ENCODE results near the gene MON1A.
A peak's percentile ranks its signal among the peaks of the same experiment; 100 is the strongest.
"Not testable (repeated sequence)": the region's sequence is repeated elsewhere in the genome, so short reads cannot be mapped to it uniquely, and the experiment has no call there.

Gene MON1A

DNA sequence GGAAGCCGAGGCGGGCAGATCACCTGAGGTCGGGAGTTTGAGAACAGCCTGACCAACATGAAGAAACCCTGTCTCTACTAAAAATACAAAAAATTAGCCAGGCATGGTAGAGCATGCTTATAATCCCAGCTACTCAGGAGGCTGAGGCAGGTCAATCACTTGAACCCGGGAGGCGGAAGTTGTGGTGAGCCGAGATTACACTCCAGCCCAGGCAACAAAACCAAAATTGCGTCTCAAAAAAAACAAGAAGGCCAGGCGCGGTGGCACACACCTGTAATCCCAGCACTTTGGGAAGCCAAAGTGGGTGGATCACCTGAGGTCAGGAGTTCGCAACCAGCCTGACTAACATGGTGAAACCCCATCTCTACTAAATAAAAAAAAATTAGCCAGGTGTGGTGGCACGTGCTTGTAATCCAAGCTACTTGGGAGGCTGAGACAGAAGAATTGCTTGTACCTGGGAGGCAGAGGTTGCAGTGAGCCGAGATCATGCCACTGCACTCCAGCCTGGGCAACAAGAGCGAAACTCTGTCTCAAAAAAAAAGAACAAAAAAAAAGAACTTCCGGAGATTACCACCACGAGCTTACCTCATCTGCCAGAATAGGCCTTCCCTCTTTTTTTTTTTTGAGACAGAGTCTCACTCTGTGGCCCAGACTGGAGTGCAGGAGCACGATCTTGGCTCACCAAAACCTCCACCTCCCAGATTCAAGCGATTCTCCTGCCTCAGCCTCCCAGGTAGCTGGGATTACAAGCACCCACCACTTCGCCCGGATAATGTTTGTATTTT lies 11.6 kb downstream of the MON1A start:
- not testable (repeated sequence) for H3K9me3 ChIP-seq (ENCODE audit: insufficient read depth, low read depth, low read length); H3K27me3 ChIP-seq (ENCODE audit: insufficient read depth, low read length); H3K4me1 ChIP-seq (ENCODE audit: insufficient read depth, low read length); H3K9ac ChIP-seq (ENCODE audit: low read depth, low read length); H3K27ac ChIP-seq (ENCODE audit: low read depth, low read length); H3K4me3 ChIP-seq (ENCODE audit: low read length); H3K36me3 ChIP-seq (ENCODE audit: insufficient read depth, low read length)
- 94% methylated on average over 18 of the region's 19 CpGs for WGBS

DNA sequence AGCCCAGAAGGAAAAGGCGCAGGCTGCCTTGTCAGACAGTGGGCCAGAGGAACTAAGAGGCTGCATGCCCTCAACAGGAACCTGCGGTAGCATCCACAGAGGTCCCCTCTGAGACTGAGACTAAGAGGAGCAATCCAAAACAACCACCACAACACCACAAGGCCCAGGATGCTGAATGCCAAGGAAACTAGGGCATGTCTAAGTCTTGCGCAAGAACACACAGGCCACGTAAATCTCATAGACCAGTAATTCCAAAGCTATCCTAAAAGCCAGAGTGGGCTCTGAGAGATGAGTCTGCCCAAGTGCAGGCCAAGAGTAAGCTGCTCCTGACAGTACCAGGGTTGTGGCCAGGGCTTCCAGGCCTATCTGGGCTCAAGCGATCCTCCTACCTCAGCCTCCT lies 12.9 kb downstream of the MON1A start:
- Histone ChIP-seq H3K36me3 (ENCODE audit: insufficient read depth, low read length) (no peaks in the 10 kb centered on the region), H3K9ac (ENCODE audit: low read depth, low read length) (no peak overlapping the region), H3K4me3 (ENCODE audit: low read length) (no peak overlapping the region), H3K27me3 (ENCODE audit: insufficient read depth, low read length) (no peaks in the 10 kb centered on the region), H3K27ac (ENCODE audit: low read depth, low read length) (no peak overlapping the region), H3K9me3 (ENCODE audit: insufficient read depth, low read depth, low read length) (no peaks in the 10 kb centered on the region), H3K4me1 (ENCODE audit: insufficient read depth, low read length) (no peaks in the 10 kb centered on the region)
- WGBS, result 98% methylated on average over 5 of the region's 5 CpGs

DNA sequence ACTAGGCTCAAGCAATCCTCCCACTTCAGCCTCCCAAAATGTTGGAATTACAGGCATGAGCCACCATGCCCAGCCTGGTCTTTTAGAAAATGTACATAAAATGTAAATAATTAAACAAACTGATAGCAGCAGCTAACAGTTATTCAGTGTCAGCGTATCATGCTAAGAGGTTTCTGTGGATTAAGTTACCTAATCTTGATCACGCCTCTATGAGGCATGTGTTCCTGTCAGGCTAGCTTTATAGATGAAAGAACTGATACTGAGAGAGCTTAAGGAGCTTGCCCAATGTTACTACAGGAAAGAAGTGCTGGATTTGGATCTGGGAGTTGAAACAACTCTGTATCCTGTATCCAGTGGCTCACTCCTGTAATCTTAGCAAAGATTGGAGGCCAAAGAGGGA lies 14.7 kb downstream of the MON1A start:
- Histone ChIP-seq H3K4me1 (ENCODE audit: insufficient read depth, low read length) (peaks cover 6% of the 10 kb centered on the region), H3K9me3 (ENCODE audit: insufficient read depth, low read depth, low read length) (no peaks in the 10 kb centered on the region), H3K36me3 (ENCODE audit: insufficient read depth, low read length) (no peaks in the 10 kb centered on the region), H3K4me3 (ENCODE audit: low read length) (no peak overlapping the region), H3K27me3 (ENCODE audit: insufficient read depth, low read length) (peaks cover under 1% of the 10 kb centered on the region; the same call in 1 of the 2 replicates), H3K9ac (ENCODE audit: low read depth, low read length) (no peak overlapping the region), H3K27ac (ENCODE audit: low read depth, low read length) (no peak overlapping the region)
- WGBS, result 94% methylated on average over 2 of the region's 2 CpGs

DNA sequence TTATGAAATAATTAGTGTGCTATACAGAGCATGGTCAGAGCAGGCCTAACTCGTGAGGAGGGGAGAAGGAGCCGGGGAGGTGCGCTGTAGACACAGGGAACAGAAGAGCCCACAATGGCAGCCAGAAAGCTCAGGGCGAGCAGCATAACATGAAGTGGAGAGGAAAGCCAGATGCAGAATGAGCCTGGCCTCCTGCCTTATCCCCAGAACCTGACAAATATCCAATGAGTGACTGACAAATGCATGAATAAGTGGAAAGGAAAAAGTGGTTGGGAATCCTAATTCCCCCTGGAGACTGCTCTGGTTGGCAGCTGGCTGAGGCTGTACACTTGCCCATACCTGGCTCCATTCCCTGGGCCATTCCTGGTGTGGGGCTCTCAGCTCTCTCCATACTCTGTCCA lies 16.7 kb downstream of the MON1A start:
- Histone ChIP-seq H3K4me3 (ENCODE audit: low read length) (no peak overlapping the region), H3K27me3 (ENCODE audit: insufficient read depth, low read length) (peaks cover 8% of the 10 kb centered on the region; the same call in 1 of the 2 replicates), H3K9ac (ENCODE audit: low read depth, low read length) (no peak overlapping the region), H3K36me3 (ENCODE audit: insufficient read depth, low read length) (no peaks in the 10 kb centered on the region), H3K9me3 (ENCODE audit: insufficient read depth, low read depth, low read length) (no peaks in the 10 kb centered on the region), H3K27ac (ENCODE audit: low read depth, low read length) (no peak overlapping the region), H3K4me1 (ENCODE audit: insufficient read depth, low read length) (peaks cover 12% of the 10 kb centered on the region)
- WGBS, result 87% methylated on average over 4 of the region's 4 CpGs

DNA sequence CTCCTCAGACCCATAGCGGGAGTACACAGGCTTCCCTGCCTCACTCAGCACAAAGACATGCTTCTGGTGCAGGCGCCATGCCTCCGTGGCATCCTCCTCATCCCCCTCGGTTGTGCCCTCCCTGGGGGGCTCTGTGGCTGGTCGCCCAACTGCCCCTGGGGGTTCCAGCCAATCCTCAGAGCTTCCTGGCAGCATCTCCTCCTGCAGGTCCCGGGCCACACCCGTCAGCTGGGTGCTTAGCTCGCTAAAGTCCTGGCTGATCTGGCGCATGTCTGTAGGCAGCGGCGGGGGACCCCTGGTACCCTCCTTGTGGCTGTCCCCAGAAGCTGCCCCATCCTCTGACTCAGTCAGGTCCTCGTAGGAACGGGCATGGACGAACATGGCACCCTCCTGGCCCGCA lies 18.0 kb downstream of the MON1A start:
- Histone ChIP-seq H3K9ac (ENCODE audit: low read depth, low read length) (no peak overlapping the region), H3K36me3 (ENCODE audit: insufficient read depth, low read length) (no peaks in the 10 kb centered on the region), H3K4me1 (ENCODE audit: insufficient read depth, low read length) (peaks cover 12% of the 10 kb centered on the region), H3K9me3 (ENCODE audit: insufficient read depth, low read depth, low read length) (no peaks in the 10 kb centered on the region), H3K27me3 (ENCODE audit: insufficient read depth, low read length) (peaks cover 8% of the 10 kb centered on the region; the same call in 1 of the 2 replicates), H3K4me3 (ENCODE audit: low read length) (no peak overlapping the region), H3K27ac (ENCODE audit: low read depth, low read length) (no peak overlapping the region)
- 93% methylated on average over 15 of the region's 15 CpGs for WGBS

DNA sequence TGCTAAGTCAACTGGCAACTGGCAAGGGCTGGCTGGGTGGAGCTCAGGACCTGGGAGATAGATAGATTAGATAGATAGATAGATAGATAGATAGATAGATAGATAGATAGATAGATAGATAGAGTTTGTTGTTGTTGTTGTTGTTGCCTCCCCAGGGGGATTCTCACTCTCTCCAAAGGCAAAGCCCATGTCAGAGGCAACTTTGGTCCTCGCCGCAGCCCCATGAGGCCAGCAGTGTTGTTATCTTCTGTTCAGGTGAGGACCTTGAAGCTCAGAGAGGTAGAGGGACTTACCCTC lies 18.5 kb downstream of the MON1A start:
- no peak overlapping the region for H3K9ac ChIP-seq (ENCODE audit: low read depth, low read length)
- H3K4me3 ChIP-seq (ENCODE audit: low read length), result peak overlapping the region; percentile 42; the same call in 1 of the 2 replicates
- 100% methylated on average over 2 of the region's 2 CpGs for WGBS
- H3K27ac ChIP-seq (ENCODE audit: low read depth, low read length), result no peak overlapping the region
- no peaks in the 10 kb centered on the region for H3K9me3 ChIP-seq (ENCODE audit: insufficient read depth, low read depth, low read length)
- H3K36me3 ChIP-seq (ENCODE audit: insufficient read depth, low read length), result no peaks in the 10 kb centered on the region
- H3K27me3 ChIP-seq (ENCODE audit: insufficient read depth, low read length), result peaks cover 8% of the 10 kb centered on the region; the same call in 1 of the 2 replicates
- H3K4me1 ChIP-seq (ENCODE audit: insufficient read depth, low read length), result peaks cover 17% of the 10 kb centered on the region

DNA sequence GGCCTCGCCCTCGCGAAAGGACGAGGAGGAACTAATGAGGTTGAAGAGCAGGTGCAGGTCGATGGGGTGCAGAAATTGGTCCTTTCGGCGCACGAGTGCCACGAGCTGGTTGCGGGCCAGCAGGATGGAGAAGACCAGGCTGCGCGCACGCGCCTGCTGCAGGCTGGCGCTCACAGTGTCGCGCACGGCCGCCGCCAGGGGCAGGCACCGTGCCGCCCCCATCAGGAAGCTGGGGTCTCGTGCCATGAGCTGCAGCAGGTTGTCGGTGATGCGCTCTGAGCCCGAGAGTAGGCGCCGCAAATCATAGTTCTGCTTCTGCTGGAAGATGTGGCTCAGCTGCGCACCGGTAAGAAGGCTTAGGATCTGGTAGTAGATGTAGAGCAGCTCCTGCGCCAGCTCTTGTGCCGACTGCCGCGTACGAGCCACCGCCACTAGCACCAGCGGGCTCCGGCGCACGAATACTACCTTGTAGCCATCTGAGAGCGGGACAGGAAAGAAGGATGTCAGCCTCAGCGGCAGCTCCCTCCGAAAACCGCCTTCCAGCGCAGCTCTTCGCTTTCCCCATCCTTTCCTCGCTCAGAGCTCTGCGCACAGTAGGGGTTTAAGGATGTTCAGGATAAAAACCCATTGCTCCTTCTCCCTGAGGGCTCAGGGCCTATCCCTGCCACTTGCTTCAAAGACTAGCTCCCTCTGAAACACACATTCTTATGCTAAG lies 19.0 kb downstream of the MON1A start:
- H3K4me3 ChIP-seq (ENCODE audit: low read length), result peak overlapping the region; percentile 42

DNA sequence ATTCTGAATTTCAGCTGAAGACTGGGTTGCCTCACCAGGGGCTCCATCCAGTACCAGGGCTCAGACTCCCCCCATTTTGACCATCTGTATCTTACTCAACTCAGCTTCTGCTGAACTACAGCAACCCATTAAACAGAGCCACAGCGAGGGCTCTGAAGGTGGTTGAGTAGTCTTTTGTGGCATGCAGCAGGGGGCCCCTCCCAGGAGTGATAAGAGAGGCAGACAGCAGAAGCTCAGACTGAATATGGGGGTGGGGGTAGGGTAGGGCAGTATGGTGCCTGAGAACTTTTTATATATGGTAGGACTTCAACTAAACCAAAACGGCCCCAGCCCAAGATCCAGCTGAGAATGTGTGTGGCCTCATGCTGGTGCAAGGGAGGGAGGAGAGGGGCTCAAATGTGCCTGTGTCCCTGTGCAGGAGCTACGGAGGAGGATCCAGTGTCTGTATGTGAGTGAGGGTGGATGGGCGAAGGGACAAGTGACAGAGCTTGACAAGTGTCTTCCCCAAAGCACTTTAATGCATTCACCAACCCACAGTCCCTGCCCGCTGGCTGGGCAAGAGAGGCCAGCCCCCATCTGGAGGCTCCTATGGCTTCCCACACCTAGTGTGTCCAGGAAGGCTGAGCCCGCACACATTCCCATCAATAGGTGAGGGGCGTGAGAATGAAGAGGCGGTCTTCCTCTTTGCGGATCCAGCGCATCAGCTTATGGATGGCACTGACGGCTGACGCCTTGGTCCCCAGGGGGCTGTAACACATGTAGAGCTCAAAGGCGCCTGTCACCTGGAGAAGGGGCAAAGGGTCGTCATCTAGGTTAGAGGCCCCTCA lies 21.0 kb downstream of the MON1A start:
- no peak overlapping the region for H3K9ac ChIP-seq (ENCODE audit: low read depth, low read length)
- H3K27ac ChIP-seq (ENCODE audit: low read depth, low read length), result no peak overlapping the region
- H3K4me3 ChIP-seq (ENCODE audit: low read length), result no peak overlapping the region
- no peaks in the 10 kb centered on the region for H3K9me3 ChIP-seq (ENCODE audit: insufficient read depth, low read depth, low read length)
- H3K4me1 ChIP-seq (ENCODE audit: insufficient read depth, low read length), result peaks cover 25% of the 10 kb centered on the region
- 80% methylated on average over 13 of the region's 14 CpGs for WGBS
- H3K36me3 ChIP-seq (ENCODE audit: insufficient read depth, low read length), result no peaks in the 10 kb centered on the region
- peaks cover 8% of the 10 kb centered on the region; the same call in 1 of the 2 replicates for H3K27me3 ChIP-seq (ENCODE audit: insufficient read depth, low read length)

More for the DNA sequence above, 19.0 kb downstream of the MON1A start:
- Histone ChIP-seq H3K36me3 (ENCODE audit: insufficient read depth, low read length) (no peaks in the 10 kb centered on the region), H3K9me3 (ENCODE audit: insufficient read depth, low read depth, low read length) (no peaks in the 10 kb centered on the region), H3K4me1 (ENCODE audit: insufficient read depth, low read length) (peaks cover 21% of the 10 kb centered on the region), H3K27me3 (ENCODE audit: insufficient read depth, low read length) (peaks cover 8% of the 10 kb centered on the region; the same call in 1 of the 2 replicates), H3K27ac (ENCODE audit: low read depth, low read length) (no peak overlapping the region), H3K9ac (ENCODE audit: low read depth, low read length) (no peak overlapping the region)
- 18% methylated on average over 48 of the region's 48 CpGs for WGBS

DNA sequence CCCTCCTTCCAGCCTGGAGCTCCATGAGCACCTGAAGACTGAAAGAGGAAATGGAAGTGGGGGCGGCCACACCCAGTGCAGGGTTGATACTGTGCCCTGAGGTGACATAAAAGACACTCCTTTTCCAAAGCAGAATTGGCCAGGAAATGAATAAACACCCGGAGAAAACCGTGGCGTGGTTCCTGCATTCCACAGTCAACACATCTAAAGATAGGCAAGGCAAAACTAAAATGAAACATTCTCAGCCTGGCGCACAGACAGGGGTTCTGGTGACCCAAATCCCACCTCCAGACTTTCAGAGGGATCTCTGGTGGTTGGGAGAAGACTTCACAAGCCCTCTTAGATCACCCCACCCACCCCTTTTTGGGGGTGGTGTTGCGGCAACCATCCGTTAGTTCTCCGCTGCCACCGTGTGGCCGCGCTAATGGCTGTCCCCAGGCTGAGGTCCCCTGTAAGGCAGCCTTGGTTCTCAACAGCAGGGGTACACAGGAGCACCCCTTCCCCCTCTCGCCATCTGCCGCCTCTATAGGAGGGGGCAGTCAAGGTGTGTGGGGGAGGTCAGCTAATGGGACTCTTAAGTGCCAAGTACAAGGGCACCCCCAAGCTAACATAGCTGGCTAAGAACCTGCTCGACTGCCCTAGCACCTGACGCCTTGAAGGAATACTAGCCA lies 23.4 kb downstream of the MON1A start:
- Histone ChIP-seq H3K27me3 (ENCODE audit: insufficient read depth, low read length) (peaks cover 8% of the 10 kb centered on the region; the same call in 1 of the 2 replicates), H3K36me3 (ENCODE audit: insufficient read depth, low read length) (no peaks in the 10 kb centered on the region), H3K9me3 (ENCODE audit: insufficient read depth, low read depth, low read length) (no peaks in the 10 kb centered on the region), H3K4me1 (ENCODE audit: insufficient read depth, low read length) (peaks cover 21% of the 10 kb centered on the region), H3K4me3 (ENCODE audit: low read length) (no peak overlapping the region), H3K27ac (ENCODE audit: low read depth, low read length) (no peak overlapping the region), H3K9ac (ENCODE audit: low read depth, low read length) (no peak overlapping the region)
- 35% methylated on average over 13 of the region's 15 CpGs for WGBS

DNA sequence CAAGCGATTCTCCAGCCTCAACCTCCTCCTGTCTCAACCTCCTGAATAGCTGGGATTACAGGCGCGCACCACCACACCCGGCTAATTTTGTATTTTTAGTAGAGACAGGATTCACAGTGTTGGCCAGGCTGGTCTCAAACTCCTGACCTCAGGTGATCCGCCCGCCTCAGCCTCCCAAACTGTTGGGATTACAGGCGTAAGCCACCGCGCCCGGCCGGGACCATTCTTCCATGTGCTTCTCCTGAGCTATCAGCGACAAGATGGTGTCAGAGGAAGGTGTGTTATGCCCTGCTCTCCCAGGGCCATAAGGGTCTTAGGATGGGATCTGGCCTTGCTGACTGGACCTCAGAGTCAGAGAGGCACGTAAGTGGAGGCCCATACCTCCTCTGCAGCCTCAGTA lies 25.2 kb downstream of the MON1A start:
- not testable (repeated sequence) for H3K9ac ChIP-seq (ENCODE audit: low read depth, low read length); H3K9me3 ChIP-seq (ENCODE audit: insufficient read depth, low read depth, low read length); H3K27ac ChIP-seq (ENCODE audit: low read depth, low read length); H3K27me3 ChIP-seq (ENCODE audit: insufficient read depth, low read length); H3K36me3 ChIP-seq (ENCODE audit: insufficient read depth, low read length); H3K4me3 ChIP-seq (ENCODE audit: low read length)
- WGBS, result 95% methylated on average over 13 of the region's 13 CpGs
- peaks cover 18% of the 10 kb centered on the region for H3K4me1 ChIP-seq (ENCODE audit: insufficient read depth, low read length)
